ENCODE measurements around the gene SSTR3. TPM values are rescaled to one million over a fixed set of nuclear protein-coding genes. Genes with fewer than 3 reads are reported as not detected.

The SSTR3 gene
- total and polyA plus RNA-seq, 2 donors from 2014 or later, result 0.13 to 0.56 TPM

DNA sequence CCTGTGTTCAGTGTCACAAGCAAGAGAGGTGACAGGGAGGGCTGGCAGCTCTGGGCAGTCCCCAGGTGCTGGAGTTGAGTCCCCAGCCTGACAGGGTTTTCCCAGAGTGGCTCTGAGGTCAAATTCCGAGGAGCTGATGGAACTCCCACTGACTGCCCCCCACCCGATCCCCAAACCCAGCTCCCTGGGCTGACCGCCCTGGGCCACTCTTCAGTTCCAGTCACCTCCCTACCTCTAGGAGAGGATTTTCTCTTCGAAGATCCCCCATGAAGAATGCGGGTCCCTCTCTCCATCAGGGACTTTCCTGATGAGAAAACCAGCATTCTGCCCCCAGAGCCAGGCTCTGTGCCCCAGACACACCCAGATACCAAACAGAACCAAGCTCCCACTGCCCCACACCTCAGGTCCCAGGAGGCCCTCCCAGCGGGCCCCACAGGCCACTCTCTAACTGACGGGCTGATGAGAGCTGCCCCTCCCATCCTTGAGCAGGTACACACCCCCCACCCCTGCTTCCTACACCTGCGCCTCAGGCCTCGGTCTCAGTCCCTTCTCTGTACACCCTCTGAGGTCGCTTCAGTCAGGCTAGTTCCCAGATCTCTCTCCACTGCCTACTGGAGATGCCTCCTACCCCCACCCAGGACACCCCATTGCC, 43.9 kb upstream of the SSTR3 start:
- no peak overlapping the region for H3K27ac ChIP-seq (ENCODE audit: low read depth in 2 of 2, low read length in 2 of 2)
- DNase-seq (no peak), FAIRE-seq (no peak)
- no peaks in the 10 kb centered on the region for H3K36me3 ChIP-seq (ENCODE audit: control insufficient read depth in 2 of 3, insufficient read depth in 3 of 3, low read length in 3 of 3)
- no peaks in the 10 kb centered on the region for H3K9me3 ChIP-seq (ENCODE audit: control insufficient read depth in 2 of 3, insufficient read depth in 1 of 3, low read length in 3 of 3)
- H3K27me3 ChIP-seq (ENCODE audit: control insufficient read depth, insufficient read depth, low read length), result no peaks in the 10 kb centered on the region
- intact Hi-C loops (cut with DNase I), result no loop called here
- no peak overlapping the region for H3K4me3 ChIP-seq (ENCODE audit: low read length in 3 of 3)
- H3K4me1 ChIP-seq (ENCODE audit: control insufficient read depth in 2 of 3, insufficient read depth in 2 of 3, low read depth in 1 of 3, low read length in 3 of 3), result no peaks in the 10 kb centered on the region
- TF ChIP-seq, protein P1, sequence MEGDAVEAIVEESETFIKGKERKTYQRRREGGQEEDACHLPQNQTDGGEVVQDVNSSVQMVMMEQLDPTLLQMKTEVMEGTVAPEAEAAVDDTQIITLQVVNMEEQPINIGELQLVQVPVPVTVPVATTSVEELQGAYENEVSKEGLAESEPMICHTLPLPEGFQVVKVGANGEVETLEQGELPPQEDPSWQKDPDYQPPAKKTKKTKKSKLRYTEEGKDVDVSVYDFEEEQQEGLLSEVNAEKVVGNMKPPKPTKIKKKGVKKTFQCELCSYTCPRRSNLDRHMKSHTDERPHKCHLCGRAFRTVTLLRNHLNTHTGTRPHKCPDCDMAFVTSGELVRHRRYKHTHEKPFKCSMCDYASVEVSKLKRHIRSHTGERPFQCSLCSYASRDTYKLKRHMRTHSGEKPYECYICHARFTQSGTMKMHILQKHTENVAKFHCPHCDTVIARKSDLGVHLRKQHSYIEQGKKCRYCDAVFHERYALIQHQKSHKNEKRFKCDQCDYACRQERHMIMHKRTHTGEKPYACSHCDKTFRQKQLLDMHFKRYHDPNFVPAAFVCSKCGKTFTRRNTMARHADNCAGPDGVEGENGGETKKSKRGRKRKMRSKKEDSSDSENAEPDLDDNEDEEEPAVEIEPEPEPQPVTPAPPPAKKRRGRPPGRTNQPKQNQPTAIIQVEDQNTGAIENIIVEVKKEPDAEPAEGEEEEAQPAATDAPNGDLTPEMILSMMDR (IDR thresholded peaks at IDR 0.05; ENCODE audit: borderline replicate concordance, extremely low read depth, insufficient read depth), result no peak
- no peak overlapping the region for H3K9ac ChIP-seq (ENCODE audit: low read length in 3 of 3)

GRCh38 chr22:37255558-37256006, 43.3 kb upstream of the SSTR3 start:
- Histone ChIP-seq H3K9me3 (ENCODE audit: control insufficient read depth in 2 of 3, insufficient read depth in 1 of 3, low read length in 3 of 3) (no peaks in the 10 kb centered on the region), H3K4me1 (ENCODE audit: control insufficient read depth in 2 of 3, insufficient read depth in 2 of 3, low read depth in 1 of 3, low read length in 3 of 3) (no peaks in the 10 kb centered on the region), H3K27ac (ENCODE audit: low read depth in 2 of 2, low read length in 2 of 2) (no peak overlapping the region), H3K9ac (ENCODE audit: low read length in 3 of 3) (no peak overlapping the region), H3K36me3 (ENCODE audit: control insufficient read depth in 2 of 3, insufficient read depth in 3 of 3, low read length in 3 of 3) (no peaks in the 10 kb centered on the region), H3K4me3 (ENCODE audit: low read length in 3 of 3) (no peak overlapping the region), H3K27me3 (ENCODE audit: control insufficient read depth, insufficient read depth, low read length) (no peaks in the 10 kb centered on the region)
- no peak for DNase-seq
- intact Hi-C loops (cut with DNase I), result no loop called here
- TF ChIP-seq, protein P1 (IDR thresholded peaks at IDR 0.05; ENCODE audit: borderline replicate concordance, extremely low read depth, insufficient read depth), result no peak
- FAIRE-seq, result no peak

- intact Hi-C loops (cut with DNase I), result no loop called here
- H3K9ac ChIP-seq (ENCODE audit: low read length in 3 of 3), result no peak overlapping the region
- no peak overlapping the region for H3K4me3 ChIP-seq (ENCODE audit: low read length in 3 of 3)
- H3K27ac ChIP-seq (ENCODE audit: low read depth in 2 of 2, low read length in 2 of 2), result no peak overlapping the region
- no peaks in the 10 kb centered on the region for H3K4me1 ChIP-seq (ENCODE audit: control insufficient read depth in 2 of 3, insufficient read depth in 2 of 3, low read depth in 1 of 3, low read length in 3 of 3)
- H3K36me3 ChIP-seq (ENCODE audit: control insufficient read depth in 2 of 3, insufficient read depth in 3 of 3, low read length in 3 of 3), result no peaks in the 10 kb centered on the region
- no peaks in the 10 kb centered on the region for H3K27me3 ChIP-seq (ENCODE audit: control insufficient read depth, insufficient read depth, low read length)
- TF ChIP-seq, protein P1 (IDR thresholded peaks at IDR 0.05; ENCODE audit: borderline replicate concordance, extremely low read depth, insufficient read depth), result no peak
- DNase-seq (no peak), FAIRE-seq (no peak)
- no peaks in the 10 kb centered on the region for H3K9me3 ChIP-seq (ENCODE audit: control insufficient read depth in 2 of 3, insufficient read depth in 1 of 3, low read length in 3 of 3)
These were observed 42.6 kb upstream of the SSTR3 start for GRCh38 chr22:37254867-37255233.

Data from kidney (tissue), 14 donors.